Iris pigment epithelial cell (primary cell): ENCODE results near the gene IL10RA.

Experiments
- DNase-seq: peaks from one replicate; pipeline ENCODE4 v3.0.0-alpha.2; 2011; ENCODE audit warnings: low read depth

The IL10RA gene

GRCh38 chr11:117992620-117993019 is 6.4 kb downstream of the IL10RA start:
- no peak for DNase-seq

GRCh38 chr11:117993988-117994745 is 8.0 kb downstream of the IL10RA start:
- DNase-seq = no peak

- DNase-seq = no peak
Measured at GRCh38 chr11:117995472-117995871, 9.3 kb downstream of the IL10RA start.

- DNase-seq = no peak
Measured at GRCh38 chr11:117996058-117996457, 9.9 kb downstream of the IL10RA start.

GRCh38 chr11:117997406-117997805 is 11.2 kb downstream of the IL10RA start:
- no peak for DNase-seq

- no peak for DNase-seq
Measured at GRCh38 chr11:117997823-117998579, 11.8 kb downstream of the IL10RA start.

GRCh38 chr11:117998664-117999353 is 12.6 kb downstream of the IL10RA start:
- DNase-seq = no peak

GRCh38 chr11:117999354-117999993 is 13.3 kb downstream of the IL10RA start:
- DNase-seq = no peak

- no peak for DNase-seq
Measured at GRCh38 chr11:118000067-118000849, 14.1 kb downstream of the IL10RA start.

- no peak for DNase-seq
Measured at GRCh38 chr11:118000850-118001228, 14.6 kb downstream of the IL10RA start.

- DNase-seq = no peak
Measured at GRCh38 chr11:118001494-118001971, 15.3 kb downstream of the IL10RA start.

GRCh38 chr11:118002010-118002540 is 15.9 kb downstream of the IL10RA start:
- DNase-seq = no peak

- DNase-seq = no peak
Measured at GRCh38 chr11:118002541-118003423, 16.6 kb downstream of the IL10RA start.

- DNase-seq = no peak
Measured at GRCh38 chr11:118003456-118003855, 17.3 kb downstream of the IL10RA start.

- DNase-seq = no peak
Measured at GRCh38 chr11:118004543-118005223, 18.5 kb downstream of the IL10RA start.

GRCh38 chr11:118005224-118006152 is 19.3 kb downstream of the IL10RA start:
- DNase-seq = no peak

- DNase-seq = no peak
Measured at GRCh38 chr11:118006153-118006534, 19.9 kb downstream of the IL10RA start.

GRCh38 chr11:118007040-118007439 is 20.8 kb downstream of the IL10RA start:
- no peak for DNase-seq
